NCI-H524 (cell line): ENCODE results near the gene LMBR1L.

ENCODE experiments used
- DNase-seq, 2 experiments: peaks; one replicate each; lab custom pipeline; 2025; lab: John Stamatoyannopoulos, UW

Gene LMBR1L

DNA sequence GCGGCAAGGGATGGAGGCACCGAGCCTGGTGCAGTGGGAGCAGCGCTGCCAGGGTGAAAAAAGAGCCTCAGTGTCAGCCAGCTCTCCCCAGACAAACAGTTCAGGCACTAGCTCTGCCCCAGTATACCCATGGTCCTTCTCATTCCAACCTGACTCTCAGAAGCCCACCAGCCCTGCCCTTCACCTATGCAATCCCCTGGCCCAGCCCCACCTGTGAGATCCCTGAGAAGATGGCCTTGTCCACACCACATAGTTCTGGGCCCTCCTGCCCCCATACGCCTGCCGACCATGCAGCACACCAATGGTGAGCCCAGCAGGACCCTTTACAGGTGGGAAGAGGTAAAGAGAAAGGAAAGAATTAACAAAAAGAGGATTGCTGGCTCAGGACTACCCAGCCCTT lies 56.6 kb downstream of the LMBR1L start:
- no peak for DNase-seq

DNA sequence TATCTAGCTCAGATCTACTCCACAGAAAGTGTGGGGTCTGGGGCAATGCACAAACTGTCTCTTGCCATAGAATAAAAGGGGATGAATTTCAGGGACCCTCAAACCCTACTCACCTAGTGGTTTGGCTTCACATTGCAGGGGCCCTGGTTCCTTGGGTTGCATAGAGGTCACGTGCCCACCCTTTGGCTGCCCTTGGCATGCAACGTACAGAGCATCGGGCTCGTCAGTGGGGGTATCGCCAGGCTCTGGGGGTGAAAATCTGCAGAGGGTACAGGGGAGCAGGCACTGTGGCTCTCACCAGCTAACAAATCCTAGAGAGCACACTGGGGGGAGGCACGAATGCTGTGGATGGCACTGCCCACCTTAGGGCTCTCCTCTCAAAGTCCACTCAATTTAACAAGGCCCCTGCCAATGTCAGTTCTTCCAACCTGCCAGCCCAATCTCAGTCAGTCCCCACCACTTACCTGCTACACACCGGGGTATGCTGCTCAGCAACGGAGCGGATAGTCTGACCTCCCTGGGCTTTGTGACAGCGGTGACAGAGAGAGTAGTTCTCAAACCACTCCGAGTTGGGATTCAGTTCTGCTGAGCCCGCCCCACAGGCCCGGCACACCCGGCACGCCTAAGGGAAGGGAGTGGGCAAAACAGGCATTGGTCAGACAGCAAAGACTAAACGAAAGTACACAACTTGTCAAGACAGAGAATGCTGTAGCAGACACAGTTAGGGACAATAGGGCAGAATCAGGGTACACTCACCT lies 58.0 kb downstream of the LMBR1L start:
- DNase-seq = no peak

DNA sequence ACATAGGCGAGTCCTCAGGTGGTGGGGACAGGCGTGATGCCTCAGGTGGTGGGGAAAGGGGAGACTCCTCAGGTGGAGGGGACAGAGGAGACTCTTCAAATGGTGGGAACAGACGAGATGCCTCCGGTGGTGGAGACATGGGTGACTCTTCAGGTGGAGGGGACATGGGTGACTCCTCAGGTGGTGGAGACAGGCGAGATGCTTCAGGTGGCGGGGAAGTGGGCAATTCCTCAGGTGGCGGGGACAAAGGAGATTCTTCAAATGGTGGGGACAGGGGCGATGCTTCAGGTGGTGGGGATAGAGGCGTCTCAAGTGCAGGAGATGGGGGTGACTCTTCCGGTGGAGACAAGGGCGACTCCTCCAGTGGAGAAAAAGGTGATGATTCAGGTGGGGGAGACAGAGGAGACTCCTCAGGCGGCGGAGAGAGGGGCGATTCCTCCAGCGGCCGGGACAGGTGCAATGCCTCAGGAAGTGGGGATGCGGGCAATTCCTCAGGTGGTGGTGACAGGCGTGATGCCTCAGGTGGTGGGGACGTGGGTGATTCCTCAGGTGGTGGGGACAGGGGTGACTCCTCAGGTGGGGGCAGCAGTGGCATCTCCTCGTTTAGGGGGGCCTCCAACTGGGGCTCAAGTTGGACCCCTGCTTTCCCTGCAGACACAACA lies 58.7 kb downstream of the LMBR1L start:
- DNase-seq = no peak

DNA sequence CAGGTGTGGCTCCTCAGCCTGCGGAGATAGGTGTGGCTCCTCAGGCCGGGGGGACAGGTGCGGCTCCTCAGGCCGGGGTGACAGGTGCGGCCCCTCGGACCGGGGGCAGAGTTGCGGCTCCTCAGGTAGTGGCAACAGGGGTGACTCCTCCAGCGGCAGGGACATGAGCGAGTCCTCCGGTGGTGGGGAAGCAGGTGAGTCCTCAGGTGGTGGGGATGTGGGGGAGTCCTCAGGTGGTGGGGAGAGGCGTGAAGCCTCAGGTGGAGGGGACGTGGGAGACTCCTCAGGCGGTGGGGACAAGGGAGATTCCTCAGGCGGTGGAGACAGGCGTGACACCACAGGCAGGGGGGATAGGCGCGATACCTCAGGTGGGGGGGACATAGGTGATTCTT lies 59.3 kb downstream of the LMBR1L start:
- DNase-seq = no peak

DNA sequence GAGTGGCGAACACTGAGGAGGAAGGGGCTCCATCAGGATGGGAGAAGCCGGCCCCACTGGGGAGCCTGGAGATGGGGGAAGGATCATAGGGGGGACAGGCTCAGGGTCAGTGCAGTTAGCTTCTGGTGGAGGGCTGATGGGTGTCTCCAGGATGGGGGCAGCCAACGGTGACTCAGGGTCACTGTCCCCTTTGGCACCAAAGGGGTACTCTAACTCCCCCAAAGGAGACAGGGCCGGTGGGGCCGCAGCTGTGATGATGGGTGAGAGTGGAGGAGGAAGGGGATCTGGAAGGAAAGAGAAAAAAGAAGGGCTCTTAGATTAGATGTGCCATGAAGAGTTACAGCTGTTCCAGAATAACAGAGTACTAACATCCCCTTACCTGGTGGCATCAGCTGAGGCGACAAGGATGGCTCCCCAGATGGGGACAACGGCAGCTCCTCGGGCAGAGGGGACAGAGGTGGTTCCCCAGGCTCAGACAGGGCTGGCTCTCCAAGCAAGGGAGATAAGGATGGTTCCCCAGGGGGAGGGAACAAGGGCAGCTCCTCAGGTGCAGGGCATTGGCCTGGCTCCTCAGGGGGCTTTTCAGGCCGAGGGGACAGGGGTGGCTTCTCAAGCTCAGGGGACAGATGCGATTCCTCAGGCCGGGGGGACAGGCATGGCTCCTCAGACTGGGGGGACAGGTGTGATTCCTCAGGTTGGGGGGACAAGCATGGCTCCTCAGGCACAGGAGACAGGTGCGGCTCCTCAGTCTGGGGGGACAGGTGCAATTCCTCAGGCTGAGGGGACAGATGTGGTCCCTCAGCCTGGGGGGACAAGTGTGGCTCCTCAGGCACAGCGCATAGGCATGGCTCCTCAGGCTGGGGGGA lies 59.9 kb downstream of the LMBR1L start:
- no peak for DNase-seq

DNA sequence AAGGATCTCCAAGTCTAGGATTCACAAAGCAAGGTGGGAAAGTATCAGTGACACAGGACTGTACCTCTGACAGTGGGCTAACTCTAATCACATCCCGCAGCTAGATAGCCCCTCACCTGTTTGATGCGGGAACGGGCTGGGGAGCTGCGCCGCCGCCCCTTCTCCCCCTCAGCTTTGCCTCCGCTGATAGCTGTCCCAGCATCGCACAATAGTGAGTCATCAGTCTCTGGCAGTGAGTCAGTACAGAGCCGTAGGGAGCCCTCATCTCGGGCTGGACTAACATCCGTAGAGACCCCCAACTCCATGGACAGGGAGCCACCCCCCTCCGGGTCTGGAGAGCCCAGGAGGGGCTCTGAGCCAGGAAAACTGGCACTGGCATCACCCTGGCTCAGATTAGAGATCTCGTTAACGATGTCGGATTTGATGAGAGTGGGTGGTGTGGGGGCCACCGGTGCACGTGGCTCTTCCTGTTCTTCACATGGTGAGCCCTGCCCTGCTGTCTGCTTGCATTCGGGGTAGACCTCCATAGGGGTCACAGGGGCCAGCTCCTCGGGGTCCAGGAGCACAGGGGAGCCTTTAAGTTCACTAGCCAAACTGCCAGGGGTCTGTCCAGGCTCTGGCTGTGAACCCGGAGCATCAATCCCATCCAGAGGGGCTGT lies 61.0 kb downstream of the LMBR1L start:
- no peak for DNase-seq

DNA sequence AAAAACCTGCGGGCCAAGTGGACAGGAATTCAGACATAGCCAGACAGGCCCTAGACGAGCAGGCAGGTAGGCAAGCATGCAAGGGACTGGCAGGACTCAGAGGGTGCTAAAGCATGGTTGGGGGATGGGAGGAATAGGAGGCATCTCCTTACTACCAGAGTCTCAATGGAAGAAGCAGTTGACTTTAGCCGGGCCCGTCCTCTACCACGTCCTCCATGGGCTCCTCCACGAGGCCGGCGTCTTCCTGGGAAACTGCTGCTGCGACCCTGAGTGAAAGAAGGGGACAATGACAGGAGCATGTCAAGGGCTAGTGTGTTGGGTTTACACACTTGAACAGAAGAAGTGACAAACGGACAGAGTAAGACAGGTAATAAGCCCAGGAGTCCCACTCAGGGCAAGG lies 61.7 kb downstream of the LMBR1L start:
- DNase-seq = no peak
